ENCODE measurements around the gene AP2S1.

The AP2S1 gene

GRCh38 chr19:46834984-46835383 is 15.7 kb downstream of the AP2S1 start:
- Histone ChIP-seq H3K27me3 (ENCODE audit: insufficient read depth, low read depth) (no peaks in the 10 kb centered on the region), H3K27ac (no peak overlapping the region), H3K79me2 (ENCODE audit: insufficient read depth, low read depth) (no peaks in the 10 kb centered on the region), H3K4me2 (no peak overlapping the region), H3K9ac (no peak overlapping the region), H3K4me3 (IDR thresholded peaks at IDR 0.05; ENCODE audit: insufficient read depth, low read depth, low read length) (no peak overlapping the region), H3K36me3 (ENCODE audit: insufficient read depth) (no peaks in the 10 kb centered on the region), H3K4me1 (ENCODE audit: low read depth, poor library complexity, severe bottlenecking) (no peaks in the 10 kb centered on the region), H2AFZ (ENCODE audit: low read depth) (no peak overlapping the region), H4K20me1 (ENCODE audit: insufficient read depth) (no peaks in the 10 kb centered on the region)
- TF ChIP-seq CTCF (conservative IDR thresholded peaks at IDR 0.05; ENCODE audit: low read depth, low read length) = no peak

- H3K4me2 ChIP-seq = no peak overlapping the region
- H3K27me3 ChIP-seq (ENCODE audit: insufficient read depth, low read depth) = no peaks in the 10 kb centered on the region
- H3K9ac ChIP-seq = no peak overlapping the region
- no peaks in the 10 kb centered on the region for H4K20me1 ChIP-seq (ENCODE audit: insufficient read depth)
- H3K79me2 ChIP-seq (ENCODE audit: insufficient read depth, low read depth) = no peaks in the 10 kb centered on the region
- no peak overlapping the region for H3K4me3 ChIP-seq (IDR thresholded peaks at IDR 0.05; ENCODE audit: insufficient read depth, low read depth, low read length)
- H2AFZ ChIP-seq (ENCODE audit: low read depth) = no peak overlapping the region
- H3K36me3 ChIP-seq (ENCODE audit: insufficient read depth) = no peaks in the 10 kb centered on the region
- no peak overlapping the region for H3K27ac ChIP-seq
- TF ChIP-seq CTCF (conservative IDR thresholded peaks at IDR 0.05; ENCODE audit: low read depth, low read length) = no peak
- no peaks in the 10 kb centered on the region for H3K4me1 ChIP-seq (ENCODE audit: low read depth, poor library complexity, severe bottlenecking)
These were observed 16.5 kb downstream of the AP2S1 start for GRCh38 chr19:46834121-46834520.

GRCh38 chr19:46830864-46831263 is 19.8 kb downstream of the AP2S1 start:
- Histone ChIP-seq H2AFZ (ENCODE audit: low read depth) (no peak overlapping the region), H3K4me2 (no peak overlapping the region), H3K36me3 (ENCODE audit: insufficient read depth) (no peaks in the 10 kb centered on the region), H3K9ac (no peak overlapping the region), H3K4me3 (IDR thresholded peaks at IDR 0.05; ENCODE audit: insufficient read depth, low read depth, low read length) (no peak overlapping the region), H3K27ac (no peak overlapping the region), H3K79me2 (ENCODE audit: insufficient read depth, low read depth) (no peaks in the 10 kb centered on the region), H3K4me1 (ENCODE audit: low read depth, poor library complexity, severe bottlenecking) (no peaks in the 10 kb centered on the region), H4K20me1 (ENCODE audit: insufficient read depth) (no peaks in the 10 kb centered on the region), H3K27me3 (ENCODE audit: insufficient read depth, low read depth) (no peaks in the 10 kb centered on the region)
- TF ChIP-seq CTCF (conservative IDR thresholded peaks at IDR 0.05; ENCODE audit: low read depth, low read length) = no peak

GRCh38 chr19:46828484-46828883 is 22.2 kb downstream of the AP2S1 start:
- H3K36me3 ChIP-seq (ENCODE audit: insufficient read depth) = no peaks in the 10 kb centered on the region
- no peak overlapping the region for H3K27ac ChIP-seq
- no peak overlapping the region for H3K9ac ChIP-seq
- H3K4me1 ChIP-seq (ENCODE audit: low read depth, poor library complexity, severe bottlenecking) = no peaks in the 10 kb centered on the region
- no peaks in the 10 kb centered on the region for H3K79me2 ChIP-seq (ENCODE audit: insufficient read depth, low read depth)
- H3K4me3 ChIP-seq (IDR thresholded peaks at IDR 0.05; ENCODE audit: insufficient read depth, low read depth, low read length) = no peak overlapping the region
- no peak overlapping the region for H3K4me2 ChIP-seq
- no peak for TF ChIP-seq CTCF (conservative IDR thresholded peaks at IDR 0.05; ENCODE audit: low read depth, low read length)
- no peaks in the 10 kb centered on the region for H3K27me3 ChIP-seq (ENCODE audit: insufficient read depth, low read depth)
- no peaks in the 10 kb centered on the region for H4K20me1 ChIP-seq (ENCODE audit: insufficient read depth)
- H2AFZ ChIP-seq (ENCODE audit: low read depth) = no peak overlapping the region

GRCh38 chr19:46825731-46826055 is 25.0 kb downstream of the AP2S1 start:
- Histone ChIP-seq H3K27ac (no peak overlapping the region), H2AFZ (ENCODE audit: low read depth) (no peak overlapping the region), H3K79me2 (ENCODE audit: insufficient read depth, low read depth) (no peaks in the 10 kb centered on the region), H3K9ac (no peak overlapping the region), H3K4me3 (IDR thresholded peaks at IDR 0.05; ENCODE audit: insufficient read depth, low read depth, low read length) (no peak overlapping the region), H3K36me3 (ENCODE audit: insufficient read depth) (no peaks in the 10 kb centered on the region), H3K4me1 (ENCODE audit: low read depth, poor library complexity, severe bottlenecking) (no peaks in the 10 kb centered on the region), H4K20me1 (ENCODE audit: insufficient read depth) (no peaks in the 10 kb centered on the region), H3K4me2 (no peak overlapping the region), H3K27me3 (ENCODE audit: insufficient read depth, low read depth) (no peaks in the 10 kb centered on the region)
- TF ChIP-seq CTCF (conservative IDR thresholded peaks at IDR 0.05; ENCODE audit: low read depth, low read length) = no peak
